Measurements from ENCODE around the gene POLA1. TPM values are rescaled to one million over a fixed set of nuclear protein-coding genes. Genes with fewer than 3 reads are reported as not detected.

The POLA1 gene
- total and polyA plus RNA-seq, 2 donors (not counting 1 experiment from before 2014, with no cell fraction given) = 3.0 to 16.3 TPM

- intact Hi-C loops (cut with micrococcal nuclease) = no loop called here
These were observed 325.0 kb downstream of the POLA1 start for GRCh38 chrX:25018682-25019081.

More at GRCh38 chrX:25018682-25019081, 325.0 kb downstream of the POLA1 start:
- no peaks in the 10 kb centered on the region for H3K36me3 ChIP-seq (replicated peaks in 1 of 2; ENCODE audit: control extremely low read depth in 1 of 2, control insufficient read depth in 1 of 2, extremely low read depth in 1 of 2, insufficient read depth in 2 of 2, low read length in 1 of 2)
- peaks cover 29 to 43% of the 10 kb centered on the region in 2 donors for H3K4me1 ChIP-seq (ENCODE audit: control insufficient read depth in 2 of 2, insufficient read depth in 2 of 2, low read length in 2 of 2)
- H3K9ac ChIP-seq (ENCODE audit: low read length) = no peak overlapping the region
- Mint-ChIP-seq H3K4me3 (no peak overlapping the region), H3K27me3 (peaks cover 48% of the 10 kb centered on the region), H3K4me1 (peaks cover 27% of the 10 kb centered on the region), H3K27ac (no peak overlapping the region), H3K9me3 (ENCODE audit: insufficient read depth) (no peaks in the 10 kb centered on the region)
- WGBS (ENCODE audit: insufficient coverage) = no CpG with 5 or more reads among the region's 3 CpGs
- H3K4me3 ChIP-seq (ENCODE audit: control extremely low read depth in 1 of 5, extremely low read depth in 1 of 5, insufficient read depth in 1 of 5, low read depth in 2 of 5, low read length in 4 of 5) = no peak overlapping the region
- H3K79me2 ChIP-seq (ENCODE audit: control insufficient read depth, insufficient read depth, low read length) = no peaks in the 10 kb centered on the region
- no peak for ATAC-seq (ENCODE audit: low read depth)
- peaks cover 0 to 37% (median 0%) of the 10 kb centered on the region in 3 donors for H3K9me3 ChIP-seq (ENCODE audit: control extremely low read depth in 1 of 3, control insufficient read depth in 2 of 3, insufficient read depth in 1 of 3, low read length in 2 of 3)
- no peak overlapping the region for H3K4me2 ChIP-seq (replicated peaks; ENCODE audit: low read depth, low read length, poor library complexity, severe bottlenecking)
- peaks cover 0 to 79% (median 46%) of the 10 kb centered on the region in 4 experiments for H3K27me3 ChIP-seq (replicated peaks in 1 of 4; ENCODE audit: control extremely low read depth in 1 of 4, control insufficient read depth in 3 of 4, insufficient read depth in 4 of 4, low read length in 3 of 4)
- no peak overlapping the region for H3K27ac ChIP-seq (ENCODE audit: low read length in 2 of 2)
- no peak for DNase-seq
- ChIA-PET CTCF (no interaction called here), POLR2A (no interaction called here)
- TF ChIP-seq CTCF (IDR thresholded peaks at IDR 0.05) (no peak), EZH2 (IDR thresholded peaks at IDR 0.05; ENCODE audit: borderline replicate concordance, insufficient read depth, low read depth, low read length, poor library complexity, severe bottlenecking) (no peak)
- H4K20me1 ChIP-seq (ENCODE audit: control insufficient read depth, insufficient read depth, low read length, poor library complexity, severe bottlenecking) = no peaks in the 10 kb centered on the region
- H2AFZ ChIP-seq (ENCODE audit: insufficient read depth, low read depth, low read length, poor library complexity, severe bottlenecking) = no peak overlapping the region

Data from B cell (primary cell).